Measurements from ENCODE around the gene SEMA4D.
"Not testable (repeated sequence)": the region's sequence is repeated elsewhere in the genome, so short reads cannot be mapped to it uniquely, and the experiment has no call there.

The SEMA4D gene

GRCh38 chr9:89343812-89344211, 154.1 kb downstream of the SEMA4D start:
- DNase-seq, result not testable (repeated sequence)

- no peak for DNase-seq
These were observed 155.0 kb downstream of the SEMA4D start for GRCh38 chr9:89342948-89343347.

- no peak for DNase-seq
These were observed 155.7 kb downstream of the SEMA4D start for GRCh38 chr9:89342213-89342612.

- DNase-seq, result no peak
These were observed 157.6 kb downstream of the SEMA4D start for GRCh38 chr9:89340332-89340731.

GRCh38 chr9:89339807-89340206, 158.1 kb downstream of the SEMA4D start:
- DNase-seq, result no peak

- no peak for DNase-seq
These were observed 167.4 kb downstream of the SEMA4D start for GRCh38 chr9:89330513-89330912.

GRCh38 chr9:89329917-89330316, 168.0 kb downstream of the SEMA4D start:
- no peak for DNase-seq

GRCh38 chr9:89328064-89328463, 169.8 kb downstream of the SEMA4D start:
- DNase-seq, result no peak

- DNase-seq, result no peak
These were observed 172.2 kb downstream of the SEMA4D start for GRCh38 chr9:89325733-89326132.

GRCh38 chr9:89323390-89323789, 174.5 kb downstream of the SEMA4D start:
- no peak for DNase-seq

- peak; percentile 44 for DNase-seq
These were observed 178.7 kb downstream of the SEMA4D start for GRCh38 chr9:89319015-89319905.

GRCh38 chr9:89318123-89319014, 179.5 kb downstream of the SEMA4D start, which contains the start of gene SECISBP2:
TSS of gene SECISBP2 (plus strand) at chr9:89318500. CDS start at chr9:89318577, 77 bp downstream.
- DNase-seq, result peak; percentile 97

GRCh38 chr9:89317282-89317681, 180.6 kb downstream of the SEMA4D start:
- peak; percentile 21 for DNase-seq

- DNase-seq, result no peak
These were observed 182.4 kb downstream of the SEMA4D start for GRCh38 chr9:89315482-89315881.

GRCh38 chr9:89314955-89315354, 183.0 kb downstream of the SEMA4D start:
- no peak for DNase-seq

- DNase-seq, result peak; percentile 50
These were observed 184.1 kb downstream of the SEMA4D start for GRCh38 chr9:89313842-89314241.

GRCh38 chr9:89312222-89312571, 185.7 kb downstream of the SEMA4D start:
- peak; percentile 27 for DNase-seq

- no peak for DNase-seq
These were observed 186.3 kb downstream of the SEMA4D start for GRCh38 chr9:89311346-89312221.

All from NCI-H82 (cell line).